Ectodermal cell (in vitro differentiated cells): ENCODE measurements around the gene USH2A.

Experiments used
- H3K27ac ChIP-seq: 2 replicates; pipeline ENCODE4 v1.7.0; 2013; ENCODE audit warnings: mild to moderate bottlenecking, low read depth, low read length; ENCODE audit not compliant: insufficient read depth, poor library complexity, severe bottlenecking
- H3K27me3 ChIP-seq: 2 replicates; pipeline ENCODE4 v1.7.0; 2013; ENCODE audit warnings: mild to moderate bottlenecking, low read length; ENCODE audit not compliant: insufficient read depth, control insufficient read depth, poor library complexity, severe bottlenecking
- H3K36me3 ChIP-seq: one replicate; pipeline ENCODE4 v1.7.0; 2013; ENCODE audit warnings: low read length; ENCODE audit not compliant: control insufficient read depth, insufficient read depth
- H3K4me1 ChIP-seq: one replicate; pipeline ENCODE4 v1.7.0; 2013; ENCODE audit warnings: low read length; ENCODE audit not compliant: control insufficient read depth, insufficient read depth
- H3K4me3 ChIP-seq: 2 replicates; pipeline ENCODE4 v1.7.0; 2013; ENCODE audit warnings: low read depth, low read length, control low read depth; ENCODE audit not compliant: insufficient read depth
- H3K9me3 ChIP-seq: 2 replicates; pipeline ENCODE4 v1.7.0; 2013; ENCODE audit warnings: mild to moderate bottlenecking, low read length, moderate library complexity; ENCODE audit not compliant: control insufficient read depth
- whole genome bisulfite sequencing, 2 experiments: methylation state at CpG; one replicate each; pipeline ENCODE4 v1.1.7; 2013; ENCODE audit warnings: missing lambda C conversion rate in 2 of 2; 5-methylcytosine and 5-hydroxymethylcytosine counted together

Gene USH2A

GRCh38 chr1:215704089-215704860 is 719.0 kb downstream of the USH2A start:
- WGBS, 2 experiments, result 87 to 88% methylated on average over 6 of the region's 6 CpGs
- no peaks in the 10 kb centered on the region for H3K9me3 ChIP-seq
- H3K27me3 ChIP-seq, result no peaks in the 10 kb centered on the region
- H3K36me3 ChIP-seq, result no peaks in the 10 kb centered on the region
- no peak overlapping the region for H3K4me3 ChIP-seq
- no peaks in the 10 kb centered on the region for H3K4me1 ChIP-seq
- no peak overlapping the region for H3K27ac ChIP-seq

- Histone ChIP-seq H3K4me3 (no peak overlapping the region), H3K36me3 (no peaks in the 10 kb centered on the region), H3K9me3 (no peaks in the 10 kb centered on the region), H3K27me3 (no peaks in the 10 kb centered on the region), H3K27ac (no peak overlapping the region), H3K4me1 (no peaks in the 10 kb centered on the region)
- 88 to 100% methylated on average over 2 of the region's 2 CpGs for WGBS, 2 experiments
These were observed 741.0 kb downstream of the USH2A start for GRCh38 chr1:215682232-215682631.

- no peak overlapping the region for H3K27ac ChIP-seq
- WGBS, 2 experiments, result 100% methylated on average over 1 of the region's 2 CpGs
- no peaks in the 10 kb centered on the region for H3K9me3 ChIP-seq
- H3K4me1 ChIP-seq, result no peaks in the 10 kb centered on the region
- H3K36me3 ChIP-seq, result no peaks in the 10 kb centered on the region
- H3K4me3 ChIP-seq, result no peak overlapping the region
- no peaks in the 10 kb centered on the region for H3K27me3 ChIP-seq
These were observed 742.2 kb downstream of the USH2A start for GRCh38 chr1:215681041-215681440.

- WGBS, 2 experiments, result 97 to 99% methylated on average over 3 of the region's 3 CpGs
- H3K9me3 ChIP-seq, result no peaks in the 10 kb centered on the region
- no peaks in the 10 kb centered on the region for H3K36me3 ChIP-seq
- H3K27ac ChIP-seq, result no peak overlapping the region
- no peaks in the 10 kb centered on the region for H3K4me1 ChIP-seq
- no peak overlapping the region for H3K4me3 ChIP-seq
- H3K27me3 ChIP-seq, result no peaks in the 10 kb centered on the region
These were observed 744.0 kb downstream of the USH2A start for GRCh38 chr1:215679231-215679630.

GRCh38 chr1:215677112-215677511 is 746.1 kb downstream of the USH2A start:
- 90 to 98% methylated on average over 3 to 4 of the region's 4 CpGs for WGBS, 2 experiments
- Histone ChIP-seq H3K36me3 (no peaks in the 10 kb centered on the region), H3K27ac (no peak overlapping the region), H3K4me1 (no peaks in the 10 kb centered on the region), H3K4me3 (no peak overlapping the region), H3K9me3 (no peaks in the 10 kb centered on the region), H3K27me3 (no peaks in the 10 kb centered on the region)

- 90 to 99% methylated on average over 4 of the region's 4 CpGs for WGBS, 2 experiments
- no peaks in the 10 kb centered on the region for H3K27me3 ChIP-seq
- no peaks in the 10 kb centered on the region for H3K36me3 ChIP-seq
- H3K4me1 ChIP-seq, result peaks cover 5% of the 10 kb centered on the region
- H3K9me3 ChIP-seq, result no peaks in the 10 kb centered on the region
- no peak overlapping the region for H3K27ac ChIP-seq
- H3K4me3 ChIP-seq, result no peak overlapping the region
These were observed 749.3 kb downstream of the USH2A start for GRCh38 chr1:215673943-215674342.

- Histone ChIP-seq H3K9me3 (no peaks in the 10 kb centered on the region), H3K36me3 (no peaks in the 10 kb centered on the region), H3K4me3 (no peak overlapping the region), H3K4me1 (peaks cover 5% of the 10 kb centered on the region), H3K27me3 (no peaks in the 10 kb centered on the region), H3K27ac (no peak overlapping the region)
- 83 to 100% methylated on average over 1 to 2 of the region's 2 CpGs for WGBS, 2 experiments
These were observed 750.8 kb downstream of the USH2A start for GRCh38 chr1:215672482-215672881.

- Histone ChIP-seq H3K36me3 (no peaks in the 10 kb centered on the region), H3K27me3 (no peaks in the 10 kb centered on the region), H3K27ac (no peak overlapping the region), H3K4me1 (peaks cover 5% of the 10 kb centered on the region), H3K4me3 (no peak overlapping the region), H3K9me3 (no peaks in the 10 kb centered on the region)
- 59 to 69% methylated on average over 3 to 4 of the region's 4 CpGs for WGBS, 2 experiments
These were observed 753.3 kb downstream of the USH2A start for GRCh38 chr1:215669806-215670491.

- WGBS, 2 experiments, result 90 to 93% methylated on average over 1 of the region's 2 CpGs
These were observed 755.5 kb downstream of the USH2A start for GRCh38 chr1:215667761-215668160.

GRCh38 chr1:215665215-215665614 is 758.0 kb downstream of the USH2A start:
- H3K4me3 ChIP-seq, result no peak overlapping the region
- WGBS, 2 experiments, result 82 to 85% methylated on average over 4 of the region's 4 CpGs
- H3K27ac ChIP-seq, result no peak overlapping the region
- H3K36me3 ChIP-seq, result no peaks in the 10 kb centered on the region
- no peaks in the 10 kb centered on the region for H3K9me3 ChIP-seq
- no peaks in the 10 kb centered on the region for H3K27me3 ChIP-seq
- peaks cover 5% of the 10 kb centered on the region for H3K4me1 ChIP-seq

More at GRCh38 chr1:215667761-215668160, 755.5 kb downstream of the USH2A start:
- H3K27me3 ChIP-seq, result no peaks in the 10 kb centered on the region
- no peaks in the 10 kb centered on the region for H3K36me3 ChIP-seq
- H3K4me3 ChIP-seq, result no peak overlapping the region
- peaks cover 5% of the 10 kb centered on the region for H3K4me1 ChIP-seq
- H3K9me3 ChIP-seq, result no peaks in the 10 kb centered on the region
- no peak overlapping the region for H3K27ac ChIP-seq
